ENCODE measurements around the gene CTSE.

The CTSE gene

DNA sequence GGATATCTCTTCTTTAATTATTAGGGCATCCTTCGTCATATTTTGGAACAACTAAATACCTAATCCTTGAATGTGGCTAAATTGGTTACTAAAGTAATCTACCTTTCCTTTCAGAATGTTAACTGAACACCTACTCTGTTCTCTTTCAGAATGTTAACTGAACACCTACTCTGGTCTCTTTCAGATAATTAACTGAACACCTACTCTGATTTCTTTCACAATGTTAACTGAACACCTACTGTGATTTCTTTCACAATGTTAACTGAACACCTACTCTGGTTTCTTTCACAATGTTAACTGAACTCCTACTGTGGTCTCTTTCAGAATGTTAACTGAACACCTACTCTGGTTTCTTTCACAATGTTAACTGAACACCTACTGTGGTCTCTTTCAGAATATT lies 42.4 kb downstream of the CTSE start:
- TF ChIP-seq, protein P1, sequence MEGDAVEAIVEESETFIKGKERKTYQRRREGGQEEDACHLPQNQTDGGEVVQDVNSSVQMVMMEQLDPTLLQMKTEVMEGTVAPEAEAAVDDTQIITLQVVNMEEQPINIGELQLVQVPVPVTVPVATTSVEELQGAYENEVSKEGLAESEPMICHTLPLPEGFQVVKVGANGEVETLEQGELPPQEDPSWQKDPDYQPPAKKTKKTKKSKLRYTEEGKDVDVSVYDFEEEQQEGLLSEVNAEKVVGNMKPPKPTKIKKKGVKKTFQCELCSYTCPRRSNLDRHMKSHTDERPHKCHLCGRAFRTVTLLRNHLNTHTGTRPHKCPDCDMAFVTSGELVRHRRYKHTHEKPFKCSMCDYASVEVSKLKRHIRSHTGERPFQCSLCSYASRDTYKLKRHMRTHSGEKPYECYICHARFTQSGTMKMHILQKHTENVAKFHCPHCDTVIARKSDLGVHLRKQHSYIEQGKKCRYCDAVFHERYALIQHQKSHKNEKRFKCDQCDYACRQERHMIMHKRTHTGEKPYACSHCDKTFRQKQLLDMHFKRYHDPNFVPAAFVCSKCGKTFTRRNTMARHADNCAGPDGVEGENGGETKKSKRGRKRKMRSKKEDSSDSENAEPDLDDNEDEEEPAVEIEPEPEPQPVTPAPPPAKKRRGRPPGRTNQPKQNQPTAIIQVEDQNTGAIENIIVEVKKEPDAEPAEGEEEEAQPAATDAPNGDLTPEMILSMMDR (IDR thresholded peaks at IDR 0.05; ENCODE audit: control insufficient read depth, insufficient read depth, low read depth, low read length, missing control alignments), result no peak
- H3K4me3 ChIP-seq (ENCODE audit: control insufficient read depth, low read depth, low read length), result no peak overlapping the region
- no peak for DNase-seq (ENCODE audit: low read depth)

DNA sequence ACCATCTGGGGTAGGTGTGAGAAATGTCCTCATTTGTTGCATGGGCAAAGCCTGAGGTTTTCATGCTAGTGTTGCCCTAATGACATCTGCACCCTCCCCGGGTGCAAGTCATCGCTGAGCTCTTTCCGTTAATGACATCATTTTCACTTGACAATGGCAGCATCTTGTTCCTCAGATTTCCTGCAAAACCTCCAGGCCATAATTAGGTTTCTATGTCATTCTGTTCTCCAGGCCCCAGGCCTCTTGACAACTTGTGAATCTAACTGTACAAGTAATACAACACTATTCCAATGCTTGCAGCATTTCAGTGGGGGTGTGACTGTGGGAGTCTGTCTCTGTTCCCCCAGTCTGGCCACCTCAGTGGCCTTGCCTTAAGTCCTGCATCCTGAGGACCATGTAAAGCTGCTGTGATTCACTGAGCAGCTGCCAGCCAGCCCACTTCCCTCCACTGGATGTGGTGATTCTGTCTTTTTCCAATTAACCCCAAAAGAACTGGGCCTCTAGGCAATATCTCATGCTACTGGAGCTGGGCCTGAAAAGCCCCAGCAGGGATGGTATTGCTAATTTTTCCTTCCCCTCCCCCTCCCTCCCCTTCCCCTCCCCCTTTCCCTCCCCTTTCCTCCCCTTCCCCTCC lies 43.3 kb downstream of the CTSE start:
- no peak overlapping the region for H3K4me3 ChIP-seq (ENCODE audit: control insufficient read depth, low read depth, low read length)
- TF ChIP-seq, protein P1 (IDR thresholded peaks at IDR 0.05; ENCODE audit: control insufficient read depth, insufficient read depth, low read depth, low read length, missing control alignments), result no peak
- DNase-seq (ENCODE audit: low read depth), result no peak

DNA sequence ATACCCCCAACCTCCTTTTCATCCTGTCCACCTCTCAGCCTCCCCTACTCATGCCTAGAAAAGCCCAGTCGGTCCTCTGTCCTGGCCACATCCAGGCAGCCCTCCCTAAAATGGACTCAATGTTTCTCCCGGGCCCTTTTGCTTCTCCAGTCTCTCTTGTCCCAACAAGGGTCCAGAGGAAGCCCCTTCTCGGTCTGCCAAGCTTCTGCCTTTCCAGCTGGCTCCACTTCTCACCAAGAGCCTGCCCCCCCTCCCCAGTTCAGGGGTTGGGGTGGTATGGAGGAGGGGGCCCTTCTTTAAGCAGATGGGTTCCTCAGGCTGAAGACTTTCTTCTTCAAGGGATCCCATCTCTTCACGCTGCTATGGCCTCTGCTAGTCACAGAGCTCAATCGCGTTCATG lies 44.4 kb downstream of the CTSE start:
- TF ChIP-seq, protein P1 (IDR thresholded peaks at IDR 0.05; ENCODE audit: control insufficient read depth, insufficient read depth, low read depth, low read length, missing control alignments), result no peak
- no peak overlapping the region for H3K4me3 ChIP-seq (ENCODE audit: control insufficient read depth, low read depth, low read length)
- no peak for DNase-seq (ENCODE audit: low read depth)

DNA sequence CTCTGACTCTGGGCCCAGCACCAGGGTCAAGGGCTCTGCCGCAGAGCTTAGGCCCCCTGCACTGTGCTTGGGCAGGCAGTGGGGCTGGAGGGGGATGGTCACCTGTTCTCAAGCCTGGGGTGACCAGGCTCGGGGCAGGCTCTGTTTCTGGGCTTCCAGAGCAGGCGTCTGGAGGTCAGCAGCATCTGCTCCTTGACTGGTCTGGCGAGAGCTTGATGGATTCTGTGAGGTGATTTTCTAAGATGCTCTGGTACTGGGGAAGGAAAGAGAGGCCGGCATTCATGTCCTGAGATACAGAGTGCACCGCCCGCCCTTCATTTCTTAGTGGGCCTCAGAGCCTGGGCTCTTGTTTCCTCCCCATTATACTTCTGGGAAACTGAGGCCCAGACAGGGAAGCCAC lies 45.0 kb downstream of the CTSE start:
- DNase-seq (ENCODE audit: low read depth), result no peak
- no peak overlapping the region for H3K4me3 ChIP-seq (ENCODE audit: control insufficient read depth, low read depth, low read length)
- TF ChIP-seq, protein P1 (IDR thresholded peaks at IDR 0.05; ENCODE audit: control insufficient read depth, insufficient read depth, low read depth, low read length, missing control alignments), result no peak

DNA sequence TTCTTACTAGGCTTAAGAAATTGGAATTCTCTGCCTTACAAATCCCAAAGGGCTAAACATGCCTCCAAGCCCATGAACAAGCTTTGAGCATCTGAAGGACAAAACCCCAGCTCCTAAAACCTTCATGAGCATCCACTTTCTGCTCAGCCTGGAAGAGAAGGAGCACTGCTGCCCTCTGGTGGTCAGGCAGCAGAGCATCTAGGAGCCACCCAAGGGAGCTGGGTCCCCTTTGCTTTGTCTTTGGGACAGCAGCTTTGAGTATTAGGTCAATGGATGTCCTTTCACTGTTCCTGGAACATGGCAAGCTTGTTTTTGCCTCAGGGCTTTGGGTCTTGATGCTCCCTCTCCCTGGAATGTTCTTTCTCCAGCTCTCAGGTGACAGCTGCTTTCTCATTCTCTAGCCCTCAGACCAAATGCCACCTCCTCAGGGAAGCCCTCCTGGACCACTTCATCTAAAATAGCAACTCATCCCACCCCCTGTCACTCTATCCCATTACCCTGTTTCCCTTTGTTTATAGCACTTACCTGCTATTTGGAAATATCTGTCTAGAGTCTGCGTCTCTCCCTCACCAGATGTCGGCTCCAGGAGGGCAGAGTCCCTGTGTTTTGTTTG lies 46.2 kb downstream of the CTSE start:
- TF ChIP-seq, protein P1 (IDR thresholded peaks at IDR 0.05; ENCODE audit: control insufficient read depth, insufficient read depth, low read depth, low read length, missing control alignments), result peak; percentile 98
- H3K4me3 ChIP-seq (ENCODE audit: control insufficient read depth, low read depth, low read length), result no peak overlapping the region
- DNase-seq (ENCODE audit: low read depth), result peak; percentile 53

DNA sequence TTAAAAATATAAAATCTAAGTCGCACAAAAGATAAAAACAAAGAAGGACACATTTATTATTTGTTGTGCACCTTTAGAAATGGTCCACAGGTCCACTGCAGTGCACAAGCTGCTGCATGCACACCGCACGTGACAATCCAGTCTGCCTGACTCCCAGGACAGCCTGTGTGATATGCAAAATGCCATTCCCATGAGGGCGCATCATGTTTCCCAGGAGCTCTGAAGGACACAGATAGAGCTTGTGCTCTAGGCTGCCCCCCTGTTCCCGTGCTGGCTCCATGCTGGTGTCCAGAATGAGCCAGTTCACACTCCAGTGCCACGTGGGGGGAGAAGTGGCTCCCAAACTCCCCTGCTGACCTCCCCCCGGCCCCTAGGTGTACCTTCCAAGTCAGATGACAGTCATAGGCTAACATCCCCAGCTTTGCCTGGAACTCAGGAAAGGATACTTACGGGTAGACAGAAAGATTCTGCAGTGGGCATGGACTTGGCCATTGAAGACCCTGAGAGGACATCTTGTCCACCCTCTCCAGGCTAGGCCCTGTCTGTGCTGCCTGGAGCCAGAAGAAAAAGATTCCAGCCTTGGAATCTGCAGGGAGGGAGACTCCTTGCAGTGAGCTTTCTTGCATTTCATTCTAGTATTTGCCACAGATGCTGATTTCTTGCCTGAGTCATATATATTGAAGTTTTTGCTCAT lies 46.8 kb downstream of the CTSE start:
- no peak overlapping the region for H3K4me3 ChIP-seq (ENCODE audit: control insufficient read depth, low read depth, low read length)
- no peak for DNase-seq (ENCODE audit: low read depth)
- TF ChIP-seq, protein P1 (IDR thresholded peaks at IDR 0.05; ENCODE audit: control insufficient read depth, insufficient read depth, low read depth, low read length, missing control alignments), result no peak
